ENCODE data around the gene IL3.

- TF ChIP-seq CTCF (IDR thresholded peaks at IDR 0.05) (no peak), POLR2A (IDR thresholded peaks at IDR 0.05) (no peak)
Measured at GRCh38 chr5:132086277-132086794, 25.9 kb downstream of the IL3 start.
